Liver (tissue), 3 donors: ENCODE results near the gene RASGRF2.

Experiments used
- JUND ChIP-seq, 2 donors: IDR thresholded peaks; 2 replicates each; pipeline ENCODE4 v1.6.1; 2016; ENCODE audit warnings: antibody characterized with exemption in 2 of 2
- RAD21 ChIP-seq, 2 donors: IDR thresholded peaks; 2 replicates each; pipeline ENCODE4 v1.6.1; 2016; ENCODE audit warnings: antibody characterized with exemption in 2 of 2, mild to moderate bottlenecking in 2 of 2
- RXRA ChIP-seq, 2 donors: IDR thresholded peaks; 2 replicates each; pipeline ENCODE4 v1.6.1; 2017 to 2018; ENCODE audit warnings: antibody characterized with exemption in 2 of 2, mild to moderate bottlenecking in 1 of 2
- TAF1 ChIP-seq: conservative IDR thresholded peaks from 2 replicates; pipeline ENCODE4 v1.6.1; 2016; ENCODE audit warnings: antibody characterized with exemption, mild to moderate bottlenecking
- TF ChIP-seq, protein P1 (sequence below): fragments of 150-350 bp; IDR thresholded peaks from 2 replicates; pipeline ENCODE4 v1.5.1; 2017; ENCODE audit warnings: improper control_type of control experiment, low read depth, low read length; ENCODE audit not compliant: missing input control
- TF ChIP-seq, protein P2 (sequence below): IDR thresholded peaks from 2 replicates; pipeline ENCODE4 v1.6.1; 2016; ENCODE audit warnings: antibody characterized with exemption
- donor health status: healthy.
- donor health status: healthy.

DNA sequence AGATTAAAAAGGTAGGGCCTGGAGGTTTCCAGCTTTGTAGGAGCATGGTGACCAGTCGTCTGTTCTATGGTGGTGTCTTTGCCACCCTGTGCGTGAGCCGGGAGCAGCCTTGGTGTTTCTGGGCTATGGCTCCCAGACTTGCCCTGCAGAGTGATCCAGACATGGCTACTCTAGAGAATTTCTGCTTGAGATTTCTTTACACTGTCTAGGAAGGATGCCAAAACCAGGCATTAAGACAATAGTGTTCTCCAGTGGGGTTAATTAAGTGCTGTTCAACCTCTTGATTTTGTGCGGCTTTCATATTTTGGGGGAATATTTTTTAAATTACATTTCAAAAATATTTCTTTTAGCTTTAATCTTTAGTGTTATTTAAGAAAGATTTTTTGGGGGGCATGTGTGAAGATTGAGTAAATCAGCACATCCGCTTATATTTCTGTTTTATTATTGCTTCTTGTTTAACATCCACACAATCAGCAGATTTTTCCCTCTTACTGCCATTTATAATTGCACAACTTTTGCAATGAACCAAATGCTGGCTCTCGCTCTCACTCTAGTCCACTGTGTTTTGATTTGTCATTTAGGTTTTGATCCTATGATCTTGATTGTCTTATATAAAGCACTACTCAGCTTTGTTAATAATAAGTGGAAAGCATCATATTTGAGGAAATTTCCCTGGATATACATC is 110.5 kb downstream of the RASGRF2 start:
- TF ChIP-seq, protein P1, sequence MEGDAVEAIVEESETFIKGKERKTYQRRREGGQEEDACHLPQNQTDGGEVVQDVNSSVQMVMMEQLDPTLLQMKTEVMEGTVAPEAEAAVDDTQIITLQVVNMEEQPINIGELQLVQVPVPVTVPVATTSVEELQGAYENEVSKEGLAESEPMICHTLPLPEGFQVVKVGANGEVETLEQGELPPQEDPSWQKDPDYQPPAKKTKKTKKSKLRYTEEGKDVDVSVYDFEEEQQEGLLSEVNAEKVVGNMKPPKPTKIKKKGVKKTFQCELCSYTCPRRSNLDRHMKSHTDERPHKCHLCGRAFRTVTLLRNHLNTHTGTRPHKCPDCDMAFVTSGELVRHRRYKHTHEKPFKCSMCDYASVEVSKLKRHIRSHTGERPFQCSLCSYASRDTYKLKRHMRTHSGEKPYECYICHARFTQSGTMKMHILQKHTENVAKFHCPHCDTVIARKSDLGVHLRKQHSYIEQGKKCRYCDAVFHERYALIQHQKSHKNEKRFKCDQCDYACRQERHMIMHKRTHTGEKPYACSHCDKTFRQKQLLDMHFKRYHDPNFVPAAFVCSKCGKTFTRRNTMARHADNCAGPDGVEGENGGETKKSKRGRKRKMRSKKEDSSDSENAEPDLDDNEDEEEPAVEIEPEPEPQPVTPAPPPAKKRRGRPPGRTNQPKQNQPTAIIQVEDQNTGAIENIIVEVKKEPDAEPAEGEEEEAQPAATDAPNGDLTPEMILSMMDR = no peak
- TF ChIP-seq RAD21 (IDR thresholded peaks at IDR 0.05) (no peak), RXRA (IDR thresholded peaks at IDR 0.05) (no peak), TAF1 (no peak), JUND (IDR thresholded peaks at IDR 0.05) (no peak)
- TF ChIP-seq, protein P2, sequence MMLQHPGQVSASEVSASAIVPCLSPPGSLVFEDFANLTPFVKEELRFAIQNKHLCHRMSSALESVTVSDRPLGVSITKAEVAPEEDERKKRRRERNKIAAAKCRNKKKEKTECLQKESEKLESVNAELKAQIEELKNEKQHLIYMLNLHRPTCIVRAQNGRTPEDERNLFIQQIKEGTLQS = no peak
